SK-N-MC (cell line): ENCODE data around the gene TIGAR.

Experiments
- EZH2 ChIP-seq: fragments of 200-600 bp; sonication (generic); IDR thresholded peaks from one replicate; pipeline ENCODE4 v1.6.1; 2017; ENCODE audit warnings: antibody characterized with exemption
- POLR2AphosphoS5 ChIP-seq: IDR thresholded peaks from 2 replicates; pipeline ENCODE4 v1.6.1; 2012; ENCODE audit warnings: mild to moderate bottlenecking, low read depth, low read length, borderline replicate concordance

GRCh38 chr12:4286771-4287317 is 34.2 kb upstream of the TIGAR start:
- TF ChIP-seq POLR2AphosphoS5: no peak; the same call in 1 of the 2 replicates
- TF ChIP-seq EZH2: no peak
